Hematopoietic multipotent progenitor cell treated with erythropoietin and hydrocortisone succinate and interleukin-3 and kit ligand, for 15 days (in vitro differentiated cells): ENCODE measurements around the gene WIPF3.
"Not testable (repeated sequence)": the region's sequence is repeated elsewhere in the genome, so short reads cannot be mapped to it uniquely, and the experiment has no call there.

Experiments
- DNase-seq: peaks from one replicate; pipeline ENCODE4 v3.0.0-alpha.2; 2015; ENCODE audit warnings: low spot score

WIPF3 gene

GRCh38 chr7:29955075-29955792 is 148.9 kb downstream of the WIPF3 start:
- DNase-seq = no peak

DNA sequence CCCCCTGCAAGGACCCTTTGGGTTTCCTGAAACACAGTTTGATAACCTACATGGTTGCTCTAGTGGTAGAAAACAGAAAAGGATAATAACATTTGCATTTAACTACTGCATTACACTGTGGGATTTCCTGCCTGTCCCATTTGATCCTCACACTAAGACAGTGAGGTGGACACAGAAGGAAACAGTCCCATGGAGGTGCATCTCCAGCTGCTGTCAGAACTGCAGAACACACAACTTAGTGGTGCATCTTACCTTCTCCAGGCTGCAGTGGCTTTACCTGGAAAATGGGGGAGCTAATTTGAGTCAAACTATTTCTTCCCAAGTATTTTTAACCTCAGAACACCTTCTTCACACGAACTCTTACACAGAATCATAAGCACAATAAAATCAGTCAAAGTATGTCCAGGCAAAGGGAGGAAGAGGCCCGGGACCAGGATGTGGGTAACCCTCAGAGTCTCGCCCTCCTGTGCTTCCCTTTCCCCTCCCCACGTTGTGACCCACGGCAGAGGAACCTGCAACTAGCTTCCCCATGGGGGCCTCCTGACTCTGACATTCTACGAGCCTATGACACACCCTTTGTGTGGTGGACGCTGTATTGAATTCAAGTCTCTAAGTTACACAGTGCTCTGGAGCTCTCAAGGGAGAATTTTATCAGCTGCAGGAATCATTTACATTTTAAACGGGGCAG is 149.6 kb downstream of the WIPF3 start:
- no peak for DNase-seq

DNA sequence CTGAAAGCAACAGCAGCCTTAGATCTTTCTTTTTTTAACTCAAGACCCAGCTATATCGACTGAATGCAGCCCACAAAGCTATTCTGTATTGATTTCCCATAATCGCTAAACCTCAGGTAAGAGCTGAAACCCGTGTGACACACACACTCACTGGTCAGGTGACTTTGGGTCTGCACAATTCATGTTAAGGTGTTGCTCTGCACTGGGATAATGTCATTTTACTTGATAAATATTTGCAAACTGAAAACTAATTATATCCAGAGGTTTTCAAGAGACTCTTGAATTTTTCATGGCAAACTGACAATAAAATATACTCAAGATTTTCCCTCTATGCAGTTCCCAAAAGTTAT is 150.2 kb downstream of the WIPF3 start:
- no peak for DNase-seq

GRCh38 chr7:29957521-29958310 is 151.4 kb downstream of the WIPF3 start:
- DNase-seq = no peak

GRCh38 chr7:29958667-29959358 is 152.5 kb downstream of the WIPF3 start:
- no peak for DNase-seq

- DNase-seq = not testable (repeated sequence)
Observed at GRCh38 chr7:29961611-29962010, 155.3 kb downstream of the WIPF3 start.

- DNase-seq = no peak
Observed at GRCh38 chr7:29962035-29962434, 155.7 kb downstream of the WIPF3 start.

DNA sequence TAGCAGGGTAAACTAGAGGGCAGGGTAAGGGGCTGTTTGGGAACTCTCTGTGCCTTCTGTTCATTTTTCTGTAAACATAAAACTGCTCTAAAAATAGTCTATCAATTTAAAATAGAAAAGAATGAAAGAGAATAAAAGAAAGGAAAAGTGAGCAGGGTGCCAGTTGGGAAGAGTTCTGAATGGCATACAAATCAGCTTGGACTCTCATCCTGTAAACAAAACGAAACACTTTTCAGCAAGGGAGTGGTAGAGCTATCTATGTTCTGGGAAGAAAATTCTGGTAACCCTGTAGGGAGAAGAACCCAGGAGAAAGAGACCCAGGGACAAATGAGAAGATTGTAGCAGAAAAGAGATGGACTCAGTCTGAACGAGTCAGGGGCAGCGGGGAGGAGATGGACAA is 158.7 kb downstream of the WIPF3 start:
- DNase-seq = no peak
